HG03565 (cell line): ENCODE results near the gene ANKFN1.
"Not testable (repeated sequence)": the region's sequence is repeated elsewhere in the genome, so short reads cannot be mapped to it uniquely, and the experiment has no call there.

Experiments
- ATAC-seq: cut with Tn5 transposase; IDR thresholded peaks from one replicate; pipeline ENCODE4 v1.9.1; 2021; ENCODE audit warnings: mild to moderate bottlenecking, moderate library complexity; ENCODE audit not compliant: unreplicated experiment

Gene ANKFN1

GRCh38 chr17:56269556-56270389 is 116.5 kb downstream of the ANKFN1 start:
- no peak for ATAC-seq

DNA sequence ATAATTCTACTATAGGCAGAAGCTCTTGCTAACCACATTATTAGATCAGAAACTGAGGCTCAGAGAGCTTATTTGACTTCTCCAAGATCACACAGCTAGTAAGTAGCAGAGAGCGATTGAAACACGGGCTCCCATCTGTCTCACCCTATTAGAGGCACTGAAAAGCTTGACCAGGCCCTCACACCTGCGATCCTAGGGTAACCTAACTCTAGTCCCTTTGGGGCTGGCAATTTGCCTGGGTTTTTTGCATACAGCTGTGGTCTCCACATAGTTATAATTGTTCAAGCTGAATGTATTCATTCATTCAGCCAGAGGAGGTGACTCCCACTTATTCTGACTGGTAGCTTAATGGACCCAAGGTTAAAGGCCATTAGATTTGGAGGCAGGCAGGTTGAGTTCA is 121.2 kb downstream of the ANKFN1 start:
- no peak for ATAC-seq

- no peak for ATAC-seq
These were observed 131.2 kb downstream of the ANKFN1 start for GRCh38 chr17:56284482-56284881.

GRCh38 chr17:56288786-56289185 is 135.5 kb downstream of the ANKFN1 start:
- not testable (repeated sequence) for ATAC-seq

- no peak for ATAC-seq
These were observed 136.0 kb downstream of the ANKFN1 start for GRCh38 chr17:56289321-56289720.

- ATAC-seq: no peak
These were observed 137.0 kb downstream of the ANKFN1 start for GRCh38 chr17:56290101-56290801.

GRCh38 chr17:56290802-56291118 is 137.5 kb downstream of the ANKFN1 start:
- ATAC-seq: no peak

GRCh38 chr17:56291226-56291805 is 138.0 kb downstream of the ANKFN1 start:
- no peak for ATAC-seq

DNA sequence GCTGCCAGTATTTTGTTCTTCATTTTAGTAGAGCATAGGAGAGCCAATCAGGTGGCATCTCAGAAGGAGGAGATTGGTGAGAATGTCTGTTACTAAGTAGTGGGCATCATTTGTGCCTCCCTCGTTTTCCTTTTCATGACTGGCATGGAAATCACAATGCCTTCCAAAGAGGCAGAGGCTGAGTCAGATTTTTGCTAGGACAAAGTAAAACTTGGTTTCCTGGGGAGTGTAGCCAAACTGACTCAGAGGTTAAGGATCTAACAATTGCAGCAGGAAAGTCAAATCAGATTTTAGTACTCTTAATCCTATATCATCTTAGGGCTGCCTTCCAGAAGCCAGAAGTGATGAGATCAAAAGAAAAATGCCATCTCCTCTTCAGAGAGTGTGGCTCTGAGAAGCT is 138.7 kb downstream of the ANKFN1 start:
- no peak for ATAC-seq

DNA sequence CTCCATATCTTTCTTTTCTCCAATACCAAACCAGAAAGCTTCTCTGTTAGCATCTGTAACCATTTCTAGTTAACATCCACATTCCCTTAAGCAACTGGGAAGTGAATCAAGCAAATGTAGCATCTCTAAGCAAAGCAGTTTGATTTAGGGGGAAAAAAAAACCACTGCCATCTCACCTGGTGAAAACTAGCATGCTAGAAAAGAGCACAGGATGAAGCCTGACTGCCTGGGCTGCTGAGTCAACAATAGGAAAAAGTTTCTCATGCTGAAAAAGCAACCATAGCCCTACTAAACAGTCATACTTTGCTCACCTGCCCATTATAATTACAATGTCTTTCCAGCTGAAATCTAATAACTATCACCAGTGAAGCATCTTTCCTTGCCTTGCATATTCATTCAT is 139.3 kb downstream of the ANKFN1 start:
- ATAC-seq: no peak

GRCh38 chr17:56297184-56297583 is 143.9 kb downstream of the ANKFN1 start:
- ATAC-seq: no peak

GRCh38 chr17:56298846-56299245 is 145.6 kb downstream of the ANKFN1 start:
- no peak for ATAC-seq

DNA sequence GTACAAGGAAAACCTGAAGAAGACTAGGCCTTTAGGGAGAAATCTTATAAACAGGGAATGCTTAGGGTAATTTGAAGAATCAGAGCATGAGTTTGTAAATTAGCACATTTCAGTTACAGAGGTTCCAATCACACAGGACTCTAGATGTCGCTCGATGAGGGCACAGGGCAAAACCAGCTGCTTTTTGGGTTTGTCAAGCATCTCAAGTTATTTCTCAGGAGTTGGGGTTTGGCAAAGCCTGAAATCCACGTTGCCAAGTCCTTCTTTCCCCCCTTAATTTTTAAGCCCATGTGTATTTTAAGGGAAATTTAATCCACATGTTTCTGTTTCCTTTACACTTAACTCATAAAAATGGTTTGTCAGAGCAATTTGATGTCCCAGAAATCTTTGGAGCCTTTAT is 146.9 kb downstream of the ANKFN1 start:
- ATAC-seq: no peak

GRCh38 chr17:56305007-56305406 is 151.7 kb downstream of the ANKFN1 start:
- ATAC-seq: no peak

DNA sequence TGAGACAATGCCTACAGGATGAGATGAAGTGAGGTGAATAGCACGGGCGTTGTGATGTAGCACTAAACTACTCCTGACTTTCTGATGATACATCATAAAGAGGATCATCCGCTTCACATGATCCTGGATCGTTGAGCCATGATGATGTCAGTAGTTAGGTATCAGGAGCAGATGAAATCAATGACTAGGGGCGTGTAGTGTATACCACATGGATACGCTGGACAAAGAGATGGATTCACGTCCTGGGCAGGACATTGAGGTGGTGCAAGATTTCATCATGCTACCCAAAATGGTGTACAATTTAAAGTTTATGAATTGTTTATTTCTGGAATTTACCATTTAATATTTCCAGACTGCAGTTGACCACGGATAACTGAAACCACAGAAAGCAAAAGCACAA is 156.6 kb downstream of the ANKFN1 start:
- ATAC-seq: no peak

DNA sequence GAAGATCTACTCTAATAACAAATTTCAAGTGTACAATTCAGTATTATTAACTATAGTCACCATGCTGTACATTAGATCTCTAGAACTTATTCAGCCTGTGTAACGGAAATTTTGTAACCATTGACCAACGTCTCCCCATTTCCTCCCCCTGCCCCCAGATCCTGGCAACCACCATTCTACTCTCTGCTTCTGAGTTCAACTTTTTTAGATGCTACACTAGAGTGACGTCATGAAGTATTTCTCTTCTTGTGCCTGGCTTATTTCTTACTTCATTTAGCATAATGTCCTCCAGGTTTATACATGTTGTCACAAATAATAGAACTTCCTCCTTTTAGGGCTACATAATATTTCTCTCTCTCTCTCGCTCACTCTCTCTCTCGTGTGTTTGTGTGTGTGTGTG is 157.5 kb downstream of the ANKFN1 start:
- ATAC-seq: no peak

DNA sequence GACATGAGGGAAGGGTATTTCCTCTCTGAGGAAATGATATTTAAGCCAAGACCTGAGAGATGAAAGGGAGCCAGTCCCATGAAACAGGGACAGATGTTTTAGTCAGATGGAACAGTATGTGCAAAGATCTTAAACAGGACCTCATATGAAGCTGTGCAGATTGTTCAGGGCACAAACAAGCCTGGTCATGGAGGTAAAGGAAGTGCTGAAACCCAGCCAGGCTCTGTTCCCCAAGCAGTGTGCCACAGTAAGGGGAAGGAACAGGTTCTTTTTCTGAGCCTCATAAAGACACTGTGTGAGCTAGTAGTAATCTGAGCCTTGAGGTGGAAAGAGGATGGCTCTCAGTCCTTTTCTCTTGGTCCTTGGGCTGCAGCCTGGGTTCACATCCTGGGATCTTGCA is 159.9 kb downstream of the ANKFN1 start:
- no peak for ATAC-seq

DNA sequence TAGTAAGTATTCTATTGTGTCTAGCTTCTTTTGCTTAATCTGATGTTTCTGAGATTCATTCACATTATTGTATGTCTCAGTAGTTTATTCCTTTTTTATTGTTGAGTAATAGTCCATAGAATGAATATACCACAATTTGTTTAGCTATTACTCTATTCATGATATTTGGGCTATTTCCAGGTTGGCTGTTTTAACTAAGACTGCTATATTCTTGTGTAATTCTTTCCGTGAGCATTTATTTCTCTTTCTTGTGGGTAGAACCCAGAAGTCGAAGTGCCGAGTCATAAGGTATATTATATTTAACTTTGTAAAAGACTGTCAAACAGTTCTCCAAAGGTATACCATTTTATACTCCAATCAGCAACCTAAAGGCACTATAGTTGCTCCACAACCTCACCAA is 160.8 kb downstream of the ANKFN1 start:
- no peak for ATAC-seq

DNA sequence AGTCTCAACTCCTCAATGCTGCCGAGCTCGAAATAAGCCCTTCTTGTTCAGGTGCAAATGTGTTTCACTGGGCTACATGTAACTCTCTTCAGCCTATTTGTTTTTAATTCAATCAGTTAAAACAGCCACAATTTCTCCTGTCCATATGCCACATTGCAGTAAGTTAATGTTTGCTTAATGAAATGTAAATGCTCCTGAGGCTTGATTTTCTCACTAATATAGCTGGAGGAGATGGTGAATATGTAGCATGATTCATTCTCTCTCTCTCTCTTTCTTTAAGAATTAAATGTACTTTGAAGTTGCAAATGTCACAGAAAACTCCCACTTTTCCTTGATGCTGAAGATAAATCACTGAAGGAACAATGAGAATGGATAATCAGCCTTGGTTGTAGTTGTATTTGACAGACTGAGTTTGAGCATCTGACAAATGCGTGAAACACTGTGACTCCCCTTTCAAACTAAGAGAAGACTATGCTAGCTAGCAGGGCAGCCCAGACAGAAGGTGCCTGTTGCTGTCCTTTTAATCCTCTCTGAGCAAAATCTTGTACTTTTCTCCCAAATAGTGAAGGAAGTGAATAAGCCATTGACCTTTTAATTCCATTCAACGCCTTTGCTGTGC is 161.8 kb downstream of the ANKFN1 start:
- no peak for ATAC-seq

- no peak for ATAC-seq
These were observed 163.3 kb downstream of the ANKFN1 start for GRCh38 chr17:56316604-56317003.

DNA sequence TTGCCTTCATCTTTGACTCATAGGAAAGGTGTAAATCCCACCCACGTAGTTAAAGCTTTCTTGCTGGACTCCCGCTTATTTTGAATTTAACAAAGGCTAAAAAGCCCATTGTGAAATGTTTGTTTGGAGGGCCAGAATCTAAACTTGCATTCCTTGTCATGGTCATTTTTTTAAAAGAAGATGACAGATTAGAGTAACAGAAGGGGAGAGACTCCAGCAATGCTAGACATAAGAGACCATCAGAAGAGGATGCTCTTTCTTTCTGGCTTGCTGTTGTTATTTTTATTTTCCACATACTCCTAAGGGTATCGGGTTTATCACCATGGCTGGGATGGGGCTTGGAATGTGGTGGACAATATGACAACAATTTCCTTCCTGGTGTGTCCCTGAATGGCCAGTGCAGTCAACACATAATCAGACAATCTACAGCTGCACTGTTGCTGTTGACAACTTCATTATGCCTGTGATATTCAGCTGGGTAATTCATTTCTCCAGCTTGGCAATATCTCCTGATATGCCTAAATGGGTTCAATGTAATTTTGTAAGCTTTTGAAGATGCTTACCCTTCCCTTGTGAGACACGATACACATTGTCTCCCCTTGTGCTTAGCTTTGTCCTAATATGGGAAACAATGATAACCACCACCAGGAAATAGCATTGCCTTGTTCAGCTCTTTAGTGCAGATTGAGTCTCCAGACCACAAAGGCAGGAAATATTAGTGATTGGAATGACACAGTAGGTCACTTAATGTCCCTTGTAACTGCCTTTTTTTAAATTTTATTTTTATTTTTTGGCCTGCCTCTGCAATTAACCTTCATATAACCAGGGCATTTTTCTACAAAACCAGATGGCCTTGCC is 164.3 kb downstream of the ANKFN1 start:
- ATAC-seq: no peak
